Lower lobe of right lung (tissue), 2 donors: Measurements from ENCODE around the gene CR1. TPM values are rescaled to one million over a fixed set of nuclear protein-coding genes. Genes with fewer than 3 reads are reported as not detected.
"Not testable (repeated sequence)": the region's sequence is repeated elsewhere in the genome, so short reads cannot be mapped to it uniquely, and the experiment has no call there.

Experiments
- ATAC-seq, 2 donors: fragments of 200-7000 bp; cut with Tn5 transposase; one replicate each; pipeline ENCODE4 v1.9.1; 2020 to 2022; ENCODE audit warnings: mild to moderate bottlenecking in 2 of 2, moderate library complexity in 2 of 2
- DNase-seq: peaks from one replicate; pipeline ENCODE4 v3.0.0-alpha.2; 2020
- H3K27ac ChIP-seq: fragments of 200-600 bp; one replicate; pipeline ENCODE4 v1.8.0; 2022
- H3K27me3 ChIP-seq: fragments of 200-600 bp; one replicate; pipeline ENCODE4 v1.8.0; 2022; ENCODE audit warnings: low read depth
- H3K36me3 ChIP-seq: fragments of 200-600 bp; one replicate; pipeline ENCODE4 v1.8.0; 2022; ENCODE audit warnings: mild to moderate bottlenecking
- H3K4me1 ChIP-seq: fragments of 200-600 bp; one replicate; pipeline ENCODE4 v1.8.0; 2022
- H3K4me3 ChIP-seq: fragments of 200-600 bp; one replicate; pipeline ENCODE4 v1.8.0; 2022; ENCODE audit warnings: mild to moderate bottlenecking
- H3K9me3 ChIP-seq: fragments of 200-600 bp; one replicate; pipeline ENCODE4 v1.8.0; 2022
- intact Hi-C: fragments of 100-400 bp; cut with DNase I; formaldehyde crosslinking; loops from one replicate; pipeline ENCODE4 v1.11.0; 2022
- total RNA-seq: library from RNA; stranded (reverse); fragmentation: NEBNext Ultra II Directional; extraction: Animal tissue kit (Norgen Biotek cat#: 25700); gene quantifications from one replicate; pipeline ENCODE4 v1.2.1, GENCODE V29; 2021
- TF ChIP-seq, protein P1 (sequence below): fragments of 200-600 bp; IDR thresholded peaks from one replicate; pipeline ENCODE4 v1.8.0; 2022; ENCODE audit warnings: antibody characterized with exemption, mild to moderate bottlenecking
- donor health status: DM: no; HTN: yes; CAD: no; lungs with severe emphysema.

CR1 gene
- total RNA-seq, 1 donor from 2014 or later = 21.5 TPM

DNA sequence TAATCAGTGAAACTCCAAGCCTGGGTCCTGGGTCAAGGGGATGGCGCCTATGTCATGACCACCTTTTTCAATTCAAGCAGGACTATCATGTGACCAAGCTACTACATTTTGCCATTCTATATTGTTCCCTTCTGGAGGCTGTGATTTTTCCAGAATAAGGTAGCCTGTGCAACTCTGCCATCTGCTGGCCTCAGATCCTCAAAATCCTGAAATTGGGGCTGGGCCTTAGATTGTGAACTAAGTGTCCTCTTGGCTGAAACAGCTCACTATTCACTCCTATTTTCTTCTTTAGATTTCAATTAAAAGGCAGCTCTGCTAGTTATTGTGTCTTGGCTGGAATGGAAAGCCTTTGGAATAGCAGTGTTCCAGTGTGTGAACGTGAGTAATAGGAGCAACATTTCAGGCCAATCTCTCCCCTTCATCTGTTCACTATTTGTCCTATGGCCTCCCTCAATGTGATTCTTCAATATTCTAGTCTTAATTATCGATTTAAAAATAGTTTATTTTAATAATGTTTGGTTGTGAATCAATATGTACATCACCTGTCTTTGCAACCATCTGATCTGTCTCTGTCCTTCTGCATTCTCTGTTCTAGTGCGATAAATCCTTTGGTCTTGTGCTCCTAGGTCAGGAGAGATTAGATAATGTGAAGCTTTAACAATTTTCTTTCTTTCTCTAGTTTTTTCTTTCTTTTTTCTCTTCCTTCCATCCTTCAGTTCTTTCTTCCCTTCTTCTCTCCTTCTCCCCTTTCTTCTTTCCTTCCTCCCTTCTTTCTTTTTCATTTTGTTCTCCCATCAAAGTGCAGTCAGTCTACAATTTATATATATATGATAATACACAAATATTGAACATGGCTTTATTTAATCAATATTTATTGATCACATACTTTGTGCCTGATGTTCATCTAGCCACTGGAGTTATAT lies 69.8 kb downstream of the CR1 start:
- Histone ChIP-seq H3K36me3 (no peaks in the 10 kb centered on the region), H3K27ac (no peak overlapping the region), H3K27me3 (no peaks in the 10 kb centered on the region), H3K4me3 (no peak overlapping the region), H3K9me3 (no peaks in the 10 kb centered on the region), H3K4me1 (no peaks in the 10 kb centered on the region)
- intact Hi-C loops = no loop called here
- ATAC-seq (peak; percentile 38 to 71), DNase-seq (no peak)
- TF ChIP-seq, protein P1, sequence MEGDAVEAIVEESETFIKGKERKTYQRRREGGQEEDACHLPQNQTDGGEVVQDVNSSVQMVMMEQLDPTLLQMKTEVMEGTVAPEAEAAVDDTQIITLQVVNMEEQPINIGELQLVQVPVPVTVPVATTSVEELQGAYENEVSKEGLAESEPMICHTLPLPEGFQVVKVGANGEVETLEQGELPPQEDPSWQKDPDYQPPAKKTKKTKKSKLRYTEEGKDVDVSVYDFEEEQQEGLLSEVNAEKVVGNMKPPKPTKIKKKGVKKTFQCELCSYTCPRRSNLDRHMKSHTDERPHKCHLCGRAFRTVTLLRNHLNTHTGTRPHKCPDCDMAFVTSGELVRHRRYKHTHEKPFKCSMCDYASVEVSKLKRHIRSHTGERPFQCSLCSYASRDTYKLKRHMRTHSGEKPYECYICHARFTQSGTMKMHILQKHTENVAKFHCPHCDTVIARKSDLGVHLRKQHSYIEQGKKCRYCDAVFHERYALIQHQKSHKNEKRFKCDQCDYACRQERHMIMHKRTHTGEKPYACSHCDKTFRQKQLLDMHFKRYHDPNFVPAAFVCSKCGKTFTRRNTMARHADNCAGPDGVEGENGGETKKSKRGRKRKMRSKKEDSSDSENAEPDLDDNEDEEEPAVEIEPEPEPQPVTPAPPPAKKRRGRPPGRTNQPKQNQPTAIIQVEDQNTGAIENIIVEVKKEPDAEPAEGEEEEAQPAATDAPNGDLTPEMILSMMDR = peak; percentile 45

DNA sequence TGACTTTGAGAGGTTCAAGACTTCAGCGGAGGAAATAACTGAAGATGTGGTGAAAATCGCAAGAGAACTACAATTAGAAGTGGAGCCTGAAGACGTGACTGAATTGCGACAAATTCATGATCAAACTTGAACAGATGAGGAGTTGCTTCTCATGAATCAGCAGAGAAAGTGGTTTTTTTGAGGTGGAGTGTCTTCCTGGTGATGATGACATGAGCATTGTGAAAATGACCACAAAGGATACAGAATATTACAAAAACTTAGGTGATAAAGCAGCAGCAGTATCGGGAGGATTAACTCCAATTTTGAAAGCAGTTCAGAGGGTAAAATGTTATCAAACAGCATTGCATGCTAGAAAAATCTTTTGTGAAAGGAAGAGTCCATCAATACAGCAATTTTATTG lies 76.0 kb downstream of the CR1 start:
- H3K36me3 ChIP-seq, ATAC-seq, H3K4me1 ChIP-seq, H3K4me3 ChIP-seq, H3K27ac ChIP-seq, intact Hi-C loops, H3K27me3 ChIP-seq, DNase-seq, H3K9me3 ChIP-seq: not testable (repeated sequence)

GRCh38 chr1:207573074-207573473 lies 77.1 kb downstream of the CR1 start:
- intact Hi-C loops, H3K27ac ChIP-seq, ATAC-seq, H3K4me1 ChIP-seq, H3K36me3 ChIP-seq, H3K27me3 ChIP-seq, H3K4me3 ChIP-seq, H3K9me3 ChIP-seq, DNase-seq: not testable (repeated sequence)

DNA sequence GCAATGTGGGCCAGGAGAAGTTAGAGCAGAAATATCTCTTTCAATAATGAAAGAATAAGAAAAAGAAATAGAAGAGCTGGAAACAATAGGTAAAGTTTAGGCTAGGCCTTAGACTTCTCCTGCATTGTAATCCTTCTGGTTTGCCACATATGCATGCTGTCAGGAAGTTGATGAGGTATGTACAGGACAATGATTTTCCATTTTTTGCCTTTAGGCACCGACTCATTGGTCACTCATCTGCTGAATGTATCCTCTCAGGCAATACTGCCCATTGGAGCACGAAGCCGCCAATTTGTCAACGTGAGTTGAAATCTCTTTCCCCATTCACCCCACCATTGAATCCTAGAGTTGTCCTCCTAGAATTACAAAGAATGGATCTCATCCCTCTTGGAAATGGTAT lies 79.4 kb downstream of the CR1 start:
- H3K36me3 ChIP-seq, H3K27me3 ChIP-seq, H3K4me1 ChIP-seq, H3K4me3 ChIP-seq, intact Hi-C loops, DNase-seq, H3K9me3 ChIP-seq, H3K27ac ChIP-seq, ATAC-seq: not testable (repeated sequence)

GRCh38 chr1:207578796-207579435 lies 83.0 kb downstream of the CR1 start:
- Histone ChIP-seq H3K36me3 (no peaks in the 10 kb centered on the region), H3K27me3 (no peaks in the 10 kb centered on the region), H3K9me3 (no peaks in the 10 kb centered on the region), H3K4me1 (no peaks in the 10 kb centered on the region), H3K4me3 (no peak overlapping the region), H3K27ac (no peak overlapping the region)
- ATAC-seq (no peak), DNase-seq (no peak)
- TF ChIP-seq, protein P1 = no peak
- intact Hi-C loops = no loop called here

- Histone ChIP-seq H3K4me3 (no peak overlapping the region), H3K27ac (no peak overlapping the region), H3K4me1 (no peaks in the 10 kb centered on the region), H3K9me3 (no peaks in the 10 kb centered on the region), H3K27me3 (no peaks in the 10 kb centered on the region), H3K36me3 (no peaks in the 10 kb centered on the region)
- DNase-seq (peak; percentile 28), ATAC-seq (peak; percentile 75 to 78)
- TF ChIP-seq, protein P1 = peak; percentile 57
- intact Hi-C loops = no loop called here
These were observed 83.5 kb downstream of the CR1 start for GRCh38 chr1:207579436-207579799.
